Embryonic facial prominence (tissue), 1 donor: ENCODE measurements around the gene CABP4.

Experiments used
- DNase-seq: peaks from one replicate; pipeline ENCODE4 v3.0.0-alpha.2; 2016; ENCODE audit errors: extremely low spot score

CABP4 gene

GRCh38 chr11:67455054-67455453, at the start of gene CABP4:
Gene CABP4 (plus strand): TSS chr11:67455354. CDS start chr11:67455424, 70 bp downstream.
- no peak for DNase-seq

GRCh38 chr11:67405688-67406339, 49.3 kb upstream of the CABP4 start:
- DNase-seq: no peak

- no peak for DNase-seq
These were observed 48.7 kb upstream of the CABP4 start for GRCh38 chr11:67406420-67406968.

- DNase-seq: no peak
These were observed 48.0 kb upstream of the CABP4 start for GRCh38 chr11:67406969-67407687.

GRCh38 chr11:67407688-67408163, 47.4 kb upstream of the CABP4 start:
- no peak for DNase-seq

GRCh38 chr11:67408437-67409200, 46.5 kb upstream of the CABP4 start:
- DNase-seq: no peak

- no peak for DNase-seq
These were observed 45.9 kb upstream of the CABP4 start for GRCh38 chr11:67409261-67409666.

- DNase-seq: no peak
These were observed 45.3 kb upstream of the CABP4 start for GRCh38 chr11:67409781-67410368.

- DNase-seq: no peak
These were observed 44.8 kb upstream of the CABP4 start for GRCh38 chr11:67410369-67410831.

- no peak for DNase-seq
These were observed 44.0 kb upstream of the CABP4 start for GRCh38 chr11:67410984-67411784.

GRCh38 chr11:67411785-67412152, 43.4 kb upstream of the CABP4 start:
- DNase-seq: no peak

- DNase-seq: no peak
These were observed 42.5 kb upstream of the CABP4 start for GRCh38 chr11:67412495-67413179.

GRCh38 chr11:67413266-67413849, 41.8 kb upstream of the CABP4 start:
- no peak for DNase-seq

- no peak for DNase-seq
These were observed 39.5 kb upstream of the CABP4 start, which contains the start of gene CARNS1 for GRCh38 chr11:67415501-67416304. Gene CARNS1 (plus strand): TSS chr11:67415678. CDS start chr11:67416200, 522 bp downstream.

GRCh38 chr11:67416416-67417335, 38.5 kb upstream of the CABP4 start:
- DNase-seq: no peak

- no peak for DNase-seq
These were observed 37.7 kb upstream of the CABP4 start for GRCh38 chr11:67417425-67417824.

GRCh38 chr11:67418476-67419281, 36.5 kb upstream of the CABP4 start:
- DNase-seq: no peak
